ENCODE measurements around the gene ZBTB3.
"Not testable (repeated sequence)": the region's sequence is repeated elsewhere in the genome, so short reads cannot be mapped to it uniquely, and the experiment has no call there.

Gene ZBTB3

DNA sequence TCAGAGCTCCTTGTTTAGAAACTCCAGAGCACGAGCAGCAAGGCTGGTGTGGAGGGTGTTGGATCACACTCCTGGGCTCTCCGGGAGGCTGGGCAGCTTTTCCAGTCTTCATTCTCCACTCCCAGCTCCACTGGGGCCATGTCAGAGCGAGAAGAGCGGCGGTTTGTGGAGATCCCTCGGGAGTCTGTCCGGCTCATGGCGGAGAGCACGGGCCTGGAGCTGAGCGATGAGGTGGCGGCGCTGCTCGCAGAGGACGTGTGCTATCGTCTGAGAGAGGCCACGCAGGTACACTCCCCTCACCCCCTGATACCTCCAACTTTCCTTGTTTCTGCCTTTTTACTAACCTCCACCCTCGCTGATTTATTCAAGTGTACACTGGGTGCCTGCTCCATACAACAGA is 21.7 kb upstream of the ZBTB3 start:
- Mint-ChIP-seq H3K4me3 (no peak overlapping the region), H3K27ac (peak overlapping the region; percentile 32), H3K4me1 (peaks cover 24% of the 10 kb centered on the region), H3K36me3 (peaks cover 37% of the 10 kb centered on the region), H3K9me3 (no peaks in the 10 kb centered on the region), H3K27me3 (no peaks in the 10 kb centered on the region)
- ATAC-seq, result no peak

DNA sequence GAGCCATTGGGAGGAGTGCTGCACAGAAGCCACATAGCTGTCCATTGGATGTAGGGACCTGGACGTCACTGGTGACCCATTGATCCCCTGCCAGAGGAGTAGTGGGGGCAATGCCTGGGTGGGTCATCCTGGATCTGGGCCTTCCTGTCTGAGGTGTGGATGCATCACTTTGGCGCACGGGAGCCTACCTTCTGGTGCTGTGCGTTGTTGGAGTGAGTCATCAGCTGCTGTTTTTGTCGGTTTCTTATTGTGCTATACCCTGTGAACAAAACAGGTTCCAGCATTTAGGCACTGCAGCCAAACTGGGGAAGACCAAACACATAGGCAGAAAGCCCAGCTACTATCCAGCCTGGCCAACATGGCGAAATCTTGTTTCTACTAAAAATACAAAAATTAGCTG is 20.4 kb upstream of the ZBTB3 start:
- ATAC-seq, result no peak
- H3K4me3 Mint-ChIP-seq, result no peak overlapping the region

GRCh38 chr11:62771144-62772021 is 17.4 kb upstream of the ZBTB3 start, which contains the start of gene TAF6L:
TAF6L (plus strand) TSS chr11:62771396; CDS start chr11:62775784, 4,388 bp downstream.
- H3K4me3 Mint-ChIP-seq, result peak within 1 kb of the TSS; percentile 99

More for the DNA sequence above, 20.4 kb upstream of the ZBTB3 start:
- Mint-ChIP-seq H3K27ac (no peak overlapping the region), H3K9me3 (no peaks in the 10 kb centered on the region), H3K4me1 (peaks cover 36% of the 10 kb centered on the region), H3K27me3 (no peaks in the 10 kb centered on the region), H3K36me3 (peaks cover 37% of the 10 kb centered on the region)

DNA sequence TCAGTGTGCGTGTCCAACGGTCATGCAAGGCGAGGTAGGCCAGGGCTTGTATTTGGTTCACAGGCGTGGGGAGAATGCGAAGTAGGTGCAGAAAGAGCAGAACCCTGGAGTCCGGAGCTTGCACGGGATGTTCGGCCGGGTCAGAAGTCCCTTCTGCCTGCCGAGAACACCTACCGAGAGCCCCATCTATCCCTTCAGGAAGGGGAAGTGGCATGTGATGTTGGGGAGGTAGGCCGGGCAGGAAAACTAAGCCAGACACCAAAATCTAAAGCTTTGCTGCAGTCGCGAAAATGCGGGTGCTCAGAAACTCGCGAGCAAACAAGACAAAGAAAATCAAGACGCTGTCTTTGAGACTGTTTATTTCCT is 16.8 kb upstream of the ZBTB3 start:
- peak overlapping the region; percentile 99 for H3K4me3 Mint-ChIP-seq
- ATAC-seq, result peak; percentile 25
- no peaks in the 10 kb centered on the region for H3K9me3 Mint-ChIP-seq
- no peaks in the 10 kb centered on the region for H3K27me3 Mint-ChIP-seq
- peaks cover 32% of the 10 kb centered on the region for H3K4me1 Mint-ChIP-seq
- H3K36me3 Mint-ChIP-seq, result peaks cover 11% of the 10 kb centered on the region
- H3K27ac Mint-ChIP-seq, result peak overlapping the region; percentile 99

More at GRCh38 chr11:62771144-62772021, 17.4 kb upstream of the ZBTB3 start, which contains the start of gene TAF6L:
- peaks cover 17% of the 10 kb centered on the region for H3K36me3 Mint-ChIP-seq
- H3K9me3 Mint-ChIP-seq, result no peaks in the 10 kb centered on the region
- peak; percentile 94 for ATAC-seq
- no peaks in the 10 kb centered on the region for H3K27me3 Mint-ChIP-seq
- peaks cover 32% of the 10 kb centered on the region for H3K4me1 Mint-ChIP-seq
- peak within 1 kb of the TSS; percentile 99 for H3K27ac Mint-ChIP-seq

DNA sequence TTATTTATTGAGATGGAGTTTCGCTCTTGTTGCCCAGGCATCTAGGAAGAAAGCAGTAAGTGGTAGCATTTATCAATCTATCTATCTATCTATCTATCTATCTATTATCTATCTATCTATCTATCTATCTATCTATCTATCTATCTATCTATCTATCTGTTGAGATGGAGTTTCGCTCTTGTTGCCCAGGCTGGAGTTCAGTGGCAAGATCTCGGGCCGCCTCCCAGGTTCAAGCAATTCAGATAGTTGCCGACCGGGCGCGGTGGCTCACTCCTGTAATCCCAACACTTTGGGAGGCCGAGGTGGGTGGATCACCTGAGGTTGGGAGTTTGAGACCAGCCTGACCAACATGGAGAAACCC is 6.9 kb upstream of the ZBTB3 start:
- peak overlapping the region; percentile 88 for H3K4me3 Mint-ChIP-seq
- not testable (repeated sequence) for ATAC-seq, H3K27me3 Mint-ChIP-seq, H3K9me3 Mint-ChIP-seq, H3K36me3 Mint-ChIP-seq
- peaks cover 20% of the 10 kb centered on the region for H3K4me1 Mint-ChIP-seq
- peak overlapping the region; percentile 91 for H3K27ac Mint-ChIP-seq

DNA sequence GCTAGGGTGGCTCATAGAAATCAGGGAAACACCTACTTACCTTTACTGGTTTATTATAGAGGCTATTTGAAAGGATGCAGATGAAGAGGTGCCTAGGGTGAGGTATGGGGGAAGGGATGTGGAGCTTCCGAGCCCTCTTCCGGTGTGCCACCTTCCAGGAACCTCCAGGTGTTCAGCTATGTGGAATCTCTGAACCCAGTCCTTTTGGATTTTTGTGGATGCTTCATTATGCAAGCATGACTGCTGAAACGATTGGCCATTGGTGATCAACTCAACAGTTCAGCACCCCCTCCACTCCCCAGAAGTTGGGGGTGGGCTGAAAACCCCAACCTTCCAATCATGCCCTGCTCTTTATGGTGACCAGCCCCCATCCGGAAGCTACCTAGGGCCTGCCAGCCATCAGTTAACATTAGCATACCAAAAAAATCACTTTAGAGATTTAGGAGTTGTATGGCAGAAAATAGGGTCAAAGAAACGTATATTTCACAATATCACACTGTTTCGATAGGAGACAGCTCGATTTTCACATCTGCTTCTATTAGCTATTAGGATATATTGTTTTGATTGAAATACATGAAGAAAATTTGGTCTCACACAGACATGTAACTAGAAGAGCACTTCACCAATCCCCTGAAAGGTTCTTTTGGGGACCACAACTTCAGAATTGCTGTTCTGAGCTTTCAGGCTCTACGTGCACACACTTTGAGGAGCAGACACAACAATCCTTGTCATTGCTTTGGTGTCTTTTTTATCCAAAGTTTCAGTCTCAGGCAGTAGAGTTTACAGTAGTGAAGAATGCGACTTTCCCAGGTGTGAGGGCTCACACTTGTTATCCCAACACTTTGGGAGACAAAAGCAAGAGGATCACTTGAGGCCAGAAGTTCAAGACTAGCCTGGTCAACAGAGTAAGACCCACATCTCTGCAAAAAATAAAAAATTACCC is 4.2 kb upstream of the ZBTB3 start:
- Mint-ChIP-seq H3K4me1 (peaks cover 25% of the 10 kb centered on the region), H3K9me3 (no peaks in the 10 kb centered on the region), H3K27ac (no peak overlapping the region), H3K36me3 (no peaks in the 10 kb centered on the region), H3K4me3 (no peak overlapping the region), H3K27me3 (no peaks in the 10 kb centered on the region)
- no peak for ATAC-seq

- H3K27me3 Mint-ChIP-seq, result no peaks in the 10 kb centered on the region
- no peaks in the 10 kb centered on the region for H3K36me3 Mint-ChIP-seq
- H3K9me3 Mint-ChIP-seq, result no peaks in the 10 kb centered on the region
- no peak for ATAC-seq
- H3K27ac Mint-ChIP-seq, result no peak overlapping the region
- peaks cover 18% of the 10 kb centered on the region for H3K4me1 Mint-ChIP-seq
- peak overlapping the region; percentile 40 for H3K4me3 Mint-ChIP-seq
These were observed 1.2 kb upstream of the ZBTB3 start for GRCh38 chr11:62755086-62755615.

DNA sequence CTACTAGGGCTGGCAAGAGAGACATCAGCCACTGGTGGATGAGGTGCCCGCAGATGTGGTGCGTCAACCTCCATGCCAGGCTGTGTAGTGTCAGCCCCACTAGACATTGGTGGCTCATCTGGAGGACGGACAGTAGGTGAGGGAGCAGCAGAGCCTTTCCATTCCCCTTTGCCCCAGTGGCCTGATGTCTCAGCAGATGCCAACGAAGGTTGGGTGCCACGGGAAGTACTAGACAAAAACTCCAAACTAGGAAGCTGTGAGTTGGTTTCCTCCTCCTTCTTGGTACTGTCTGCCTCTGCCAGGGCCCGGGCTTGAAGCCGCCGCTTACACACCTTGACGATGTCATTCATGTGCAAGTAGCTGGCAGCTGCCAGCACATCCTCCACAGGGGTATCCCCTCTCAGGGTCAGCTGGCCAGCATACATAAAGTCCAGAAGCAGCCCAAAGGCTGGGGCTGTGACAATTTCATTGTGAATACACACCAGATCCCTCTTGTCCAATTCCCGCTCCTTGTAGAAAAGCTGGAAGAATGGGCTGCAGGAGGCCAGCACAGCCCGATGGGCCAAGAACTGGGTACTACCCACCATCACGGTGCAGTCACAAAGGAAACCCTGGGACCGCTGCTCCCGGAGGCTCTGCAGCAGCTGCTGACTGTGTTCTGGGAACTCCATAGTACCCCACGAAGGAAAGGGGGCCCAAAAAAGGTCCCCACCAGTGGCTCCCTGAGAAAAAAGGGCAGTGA is 795 bp downstream of the ZBTB3 start:
- Mint-ChIP-seq H3K27me3 (no peaks in the 10 kb centered on the region), H3K4me1 (peaks cover 28% of the 10 kb centered on the region), H3K27ac (peak overlapping the region; percentile 79), H3K36me3 (peaks cover 7% of the 10 kb centered on the region), H3K4me3 (peak overlapping the region; percentile 88), H3K9me3 (no peaks in the 10 kb centered on the region)
- ATAC-seq, result no peak

DNA sequence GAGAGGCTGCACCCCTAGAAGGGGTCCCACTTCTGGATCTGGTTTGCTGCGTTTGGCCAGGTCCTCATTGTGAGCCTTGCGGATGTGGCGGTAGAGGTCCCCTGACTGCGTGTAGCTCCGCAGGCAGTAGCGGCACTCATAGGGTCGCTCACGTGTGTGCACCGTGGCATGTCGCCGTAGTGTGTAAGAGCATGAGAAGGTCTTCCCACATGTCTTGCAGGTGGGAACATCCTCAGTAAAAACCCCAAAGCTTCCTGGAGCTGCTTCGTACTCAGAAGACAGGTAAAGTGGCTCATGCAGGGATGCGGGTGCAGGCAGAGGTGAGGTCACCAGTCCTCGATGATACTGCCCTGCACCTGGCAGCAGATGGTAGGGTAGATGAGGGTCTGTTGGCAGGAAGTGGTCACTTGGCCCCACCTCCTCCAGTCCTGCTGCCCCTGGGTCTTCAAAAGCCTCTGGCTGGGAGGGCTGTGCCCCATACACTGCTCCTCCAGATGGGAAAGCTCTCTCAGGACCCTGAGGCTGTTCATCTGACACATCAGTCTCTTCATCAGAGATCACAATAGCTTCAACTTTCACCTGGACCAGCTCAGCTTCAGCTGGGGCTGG is 1.7 kb downstream of the ZBTB3 start:
- H3K27ac Mint-ChIP-seq, result peak overlapping the region; percentile 79
- H3K4me3 Mint-ChIP-seq, result no peak overlapping the region
- no peaks in the 10 kb centered on the region for H3K27me3 Mint-ChIP-seq
- peaks cover 7% of the 10 kb centered on the region for H3K36me3 Mint-ChIP-seq
- H3K4me1 Mint-ChIP-seq, result peaks cover 28% of the 10 kb centered on the region
- H3K9me3 Mint-ChIP-seq, result no peaks in the 10 kb centered on the region
- ATAC-seq, result no peak

DNA sequence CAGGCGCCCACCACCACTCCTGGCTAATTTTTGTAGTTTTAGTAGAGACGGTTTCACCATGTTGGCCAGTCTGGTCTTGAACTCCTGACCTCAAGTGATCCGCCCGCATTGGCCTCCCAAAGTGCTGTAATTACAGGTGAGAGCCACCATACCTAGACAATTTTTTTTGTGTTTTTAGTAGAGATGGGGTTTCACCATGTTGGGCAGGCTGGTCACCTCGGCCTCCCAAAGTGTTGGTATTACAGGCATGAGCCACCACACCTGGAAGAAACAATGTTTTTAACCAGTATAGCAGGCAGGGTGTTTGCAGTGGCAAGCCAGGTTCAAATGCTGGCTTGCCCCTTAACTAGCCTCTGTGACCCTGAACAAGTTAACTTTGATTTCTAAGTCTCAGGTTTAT is 4.0 kb downstream of the ZBTB3 start:
- H3K9me3 Mint-ChIP-seq, H3K27me3 Mint-ChIP-seq, H3K36me3 Mint-ChIP-seq, H3K4me3 Mint-ChIP-seq, H3K27ac Mint-ChIP-seq, ATAC-seq: not testable (repeated sequence)
- peaks cover 28% of the 10 kb centered on the region for H3K4me1 Mint-ChIP-seq

- no peak for ATAC-seq
- Mint-ChIP-seq H3K27ac (no peak overlapping the region), H3K36me3 (peaks cover 7% of the 10 kb centered on the region), H3K27me3 (no peaks in the 10 kb centered on the region), H3K9me3 (no peaks in the 10 kb centered on the region), H3K4me3 (no peak overlapping the region), H3K4me1 (peaks cover 18% of the 10 kb centered on the region)
These were observed 6.3 kb downstream of the ZBTB3 start for GRCh38 chr11:62747475-62748160.

DNA sequence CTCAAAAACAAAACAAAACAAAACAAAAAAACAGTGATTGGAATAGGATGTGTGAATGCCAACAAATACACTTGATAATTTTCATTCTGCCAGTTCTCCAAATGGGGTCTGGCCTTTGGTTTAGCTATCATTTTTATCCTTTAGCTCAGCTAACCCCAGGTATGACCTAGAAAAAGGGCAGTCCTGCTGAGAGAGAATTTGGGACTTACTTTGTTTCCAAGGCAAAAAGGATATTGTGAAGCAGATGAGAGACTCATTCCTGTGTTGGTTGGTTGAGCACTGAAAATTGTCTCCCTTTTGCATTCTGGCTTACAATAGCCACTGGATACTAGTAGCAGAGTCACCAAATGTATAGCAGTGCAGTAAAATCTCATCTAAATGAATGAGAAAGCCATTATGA is 16.8 kb downstream of the ZBTB3 start:
- Mint-ChIP-seq H3K4me1 (no peaks in the 10 kb centered on the region), H3K27ac (no peak overlapping the region), H3K36me3 (peaks cover 40% of the 10 kb centered on the region), H3K27me3 (no peaks in the 10 kb centered on the region), H3K9me3 (no peaks in the 10 kb centered on the region), H3K4me3 (no peak overlapping the region)
- ATAC-seq, result no peak

- no peak overlapping the region for H3K27ac Mint-ChIP-seq
- no peaks in the 10 kb centered on the region for H3K27me3 Mint-ChIP-seq
- ATAC-seq, result no peak
- peaks cover 18% of the 10 kb centered on the region for H3K4me1 Mint-ChIP-seq
- no peak overlapping the region for H3K4me3 Mint-ChIP-seq
- peaks cover 20% of the 10 kb centered on the region for H3K36me3 Mint-ChIP-seq
- H3K9me3 Mint-ChIP-seq, result no peaks in the 10 kb centered on the region
These were observed 21.1 kb downstream of the ZBTB3 start for GRCh38 chr11:62732830-62733229.

DNA sequence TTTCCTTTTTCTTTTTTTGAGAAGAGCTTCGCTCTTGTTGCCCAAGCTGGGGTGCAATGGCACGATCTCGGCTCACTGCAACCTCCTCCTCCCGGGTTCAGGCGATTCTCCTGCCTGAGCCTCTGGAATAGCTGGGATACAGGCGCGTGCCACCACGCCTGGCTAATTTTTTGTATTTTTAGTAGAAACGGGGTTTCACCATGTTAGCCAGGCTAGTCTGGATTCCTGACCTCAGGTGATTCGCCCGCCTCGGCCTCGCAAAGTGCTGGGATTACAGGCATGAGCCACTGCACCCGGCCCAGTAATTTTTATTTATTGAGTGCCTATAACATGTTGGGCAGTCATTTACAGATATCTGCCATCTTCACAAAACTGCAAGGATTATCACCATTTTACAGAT is 23.9 kb downstream of the ZBTB3 start:
- H3K27ac Mint-ChIP-seq, result peak overlapping the region; percentile 95
- H3K9me3 Mint-ChIP-seq, result not testable (repeated sequence)

More for the DNA sequence above, 23.9 kb downstream of the ZBTB3 start:
- peak overlapping the region; percentile 82 for H3K4me3 Mint-ChIP-seq
- peaks cover 30% of the 10 kb centered on the region for H3K4me1 Mint-ChIP-seq
- not testable (repeated sequence) for ATAC-seq, H3K27me3 Mint-ChIP-seq
- peaks cover 29% of the 10 kb centered on the region for H3K36me3 Mint-ChIP-seq
